GM21619 (cell line): ENCODE results near the gene CFAP97.
"Not testable (repeated sequence)": the region's sequence is repeated elsewhere in the genome, so short reads cannot be mapped to it uniquely, and the experiment has no call there.

Experiments used
- ATAC-seq: cut with Tn5 transposase; IDR thresholded peaks from one replicate; pipeline ENCODE4 v1.9.1; 2021; ENCODE audit not compliant: unreplicated experiment

CFAP97 gene

DNA sequence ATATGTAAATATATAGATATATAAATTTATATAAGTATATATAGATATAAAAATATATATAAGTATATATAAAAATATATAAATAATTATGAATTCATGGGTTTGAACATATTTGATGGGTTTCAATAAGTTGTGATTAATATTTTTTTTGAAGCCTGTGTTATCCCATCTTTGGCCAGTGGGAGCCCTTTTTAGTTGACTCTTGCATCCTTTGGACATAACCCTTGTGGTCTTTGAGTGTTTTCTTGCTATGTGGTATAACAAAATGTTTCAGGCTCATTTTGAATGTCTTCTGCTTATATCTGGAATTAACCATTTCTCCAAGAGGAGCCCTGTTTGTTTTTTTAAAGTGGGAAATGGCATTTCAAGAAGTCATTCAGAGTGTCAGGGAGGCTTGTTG, 20.8 kb upstream of the CFAP97 start:
- no peak for ATAC-seq

- ATAC-seq, result no peak
Measured at GRCh38 chr4:185222598-185222997, 18.8 kb upstream of the CFAP97 start.

DNA sequence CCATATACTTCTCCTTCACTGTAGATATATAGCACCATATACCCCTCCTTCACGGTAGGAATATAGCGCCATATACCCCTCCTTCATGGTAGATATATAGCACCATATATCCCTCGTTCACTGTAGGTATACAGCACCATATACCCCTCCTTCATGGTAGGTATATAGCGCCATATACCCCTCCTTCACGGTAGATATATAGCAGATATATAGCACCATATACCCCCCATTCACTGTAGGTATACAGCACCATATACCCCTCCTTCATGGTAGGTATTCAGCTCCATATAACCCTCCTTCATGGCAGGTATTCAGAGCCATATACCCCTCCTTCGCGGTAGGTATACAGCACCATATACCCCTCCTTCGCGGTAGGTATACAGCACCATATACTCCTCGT, 18.1 kb upstream of the CFAP97 start:
- no peak for ATAC-seq

DNA sequence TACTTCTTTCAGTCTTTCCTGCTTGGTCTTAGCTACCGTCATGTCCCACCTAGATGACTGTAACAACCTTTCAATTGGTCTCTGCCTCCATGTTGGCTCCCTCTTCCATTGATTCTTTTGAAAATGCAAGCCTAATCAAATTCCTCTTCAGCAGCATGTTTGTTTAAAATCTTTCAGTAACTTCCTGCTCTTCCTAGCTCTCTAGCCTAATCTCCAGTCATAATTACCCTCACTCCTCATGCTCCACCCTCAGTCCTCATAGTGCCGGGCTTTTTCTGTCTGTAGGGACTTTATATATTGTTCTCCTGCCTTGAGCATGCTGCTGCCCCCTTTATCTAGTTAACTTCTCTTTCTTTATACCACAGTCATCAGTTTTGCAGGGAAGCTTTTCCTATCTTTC, 17.7 kb upstream of the CFAP97 start:
- no peak for ATAC-seq

GRCh38 chr4:185219551-185220344, 15.9 kb upstream of the CFAP97 start:
- peak; percentile 79 for ATAC-seq

DNA sequence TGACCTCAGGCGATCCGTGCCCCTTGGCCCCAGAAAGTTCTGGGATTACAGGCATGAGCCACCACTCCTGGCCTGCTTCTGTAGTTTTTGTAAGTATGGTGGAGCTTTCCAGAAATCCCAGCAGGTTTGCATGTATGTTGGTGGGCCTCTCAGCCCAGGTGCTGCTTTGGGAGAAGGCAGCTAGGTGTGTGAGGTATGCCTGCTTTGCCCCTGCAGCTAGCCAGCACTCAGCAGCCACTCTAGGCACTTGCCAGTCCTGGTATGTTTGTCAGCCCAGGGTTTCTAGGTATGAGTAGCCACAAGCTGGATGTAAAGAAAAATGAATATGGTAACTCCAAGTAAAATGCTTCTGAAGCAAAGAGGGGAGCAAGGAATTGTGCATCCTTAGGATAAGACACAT, 14.5 kb upstream of the CFAP97 start:
- no peak for ATAC-seq

DNA sequence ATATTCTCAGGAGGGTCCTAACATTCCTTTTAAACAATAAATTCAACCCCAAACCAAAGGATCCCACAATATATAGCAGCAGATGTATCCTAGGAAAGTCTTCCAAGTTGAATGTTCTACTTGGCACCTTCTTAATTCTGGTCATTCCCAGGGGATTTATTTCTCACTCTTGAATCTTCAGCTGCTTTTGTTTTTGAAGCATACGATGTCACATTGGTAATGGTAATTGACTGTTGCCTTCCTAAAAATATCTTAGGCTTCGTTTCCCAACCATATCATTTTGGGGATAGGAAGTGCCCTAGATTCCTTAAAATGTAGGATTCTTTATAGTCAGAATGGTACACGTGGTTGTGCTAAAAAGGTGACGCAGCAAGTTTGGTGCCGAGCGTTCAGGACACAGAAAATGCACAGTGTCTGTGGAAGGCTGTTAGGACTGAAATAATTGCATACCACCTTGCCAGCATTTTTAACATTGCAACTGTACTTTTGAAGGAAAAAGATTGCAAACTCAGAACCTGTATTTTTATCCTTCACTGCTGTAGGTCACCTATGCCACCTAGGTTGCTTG, 13.7 kb upstream of the CFAP97 start:
- ATAC-seq, result no peak

DNA sequence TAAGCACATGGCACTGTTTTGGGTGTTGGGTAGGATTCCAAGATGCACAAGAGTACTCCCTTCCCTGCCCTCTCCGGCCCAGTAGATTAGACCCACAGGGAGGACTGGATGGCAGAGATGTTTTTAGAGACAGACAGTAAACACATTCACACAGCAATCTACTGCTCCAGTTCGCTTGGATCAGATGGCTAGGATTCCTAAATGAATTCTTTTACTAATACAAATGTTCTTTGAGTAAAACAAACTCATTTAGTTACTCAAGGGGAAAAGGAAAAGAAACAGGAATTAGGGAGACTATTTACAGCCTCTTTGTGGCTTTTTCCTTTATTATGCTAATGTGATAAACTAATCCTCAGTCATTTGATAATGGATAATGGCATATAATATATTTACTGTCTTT, 11.5 kb upstream of the CFAP97 start:
- ATAC-seq, result no peak

- ATAC-seq, result peak; percentile 46
Measured at GRCh38 chr4:185213877-185214276, 10.1 kb upstream of the CFAP97 start.

- ATAC-seq, result no peak
Measured at GRCh38 chr4:185212581-185212980, 8.8 kb upstream of the CFAP97 start.

DNA sequence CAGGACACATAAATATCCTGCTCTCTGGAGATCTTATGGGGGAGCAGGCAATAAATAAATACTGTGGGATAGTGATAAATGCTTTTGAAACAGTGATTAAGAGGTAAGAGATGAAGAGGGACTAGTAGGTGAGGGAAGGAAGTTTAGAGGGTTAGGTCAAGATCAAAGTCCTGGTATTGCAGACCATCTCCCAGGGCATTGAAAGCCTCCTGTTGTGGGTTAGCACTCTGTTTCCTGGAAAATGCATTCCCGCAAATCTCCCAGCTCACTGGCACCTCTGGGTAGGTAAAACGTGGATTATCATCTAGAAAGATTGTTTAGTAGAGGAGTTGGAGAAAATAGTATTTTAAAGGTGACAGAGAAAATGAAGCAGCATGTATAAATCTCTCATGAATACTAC, 7.8 kb upstream of the CFAP97 start:
- no peak for ATAC-seq

- ATAC-seq, result no peak
Measured at GRCh38 chr4:185211035-185211434, 7.2 kb upstream of the CFAP97 start.

- ATAC-seq, result peak; percentile 9
Measured at GRCh38 chr4:185210102-185210981, 6.5 kb upstream of the CFAP97 start.

DNA sequence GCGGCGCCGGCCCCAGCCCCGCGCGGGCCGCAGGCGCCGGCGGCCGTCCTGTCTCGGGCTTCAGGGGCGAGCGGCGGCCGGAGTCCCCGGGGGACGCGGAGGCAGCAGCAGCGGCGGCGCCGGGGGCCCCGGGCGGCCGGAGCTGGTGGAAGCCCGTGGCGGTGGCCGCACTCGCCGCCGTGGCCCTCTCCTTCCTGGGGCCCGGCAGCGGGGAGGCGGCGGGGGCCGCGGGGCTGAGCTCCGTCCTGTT, 6.0 kb upstream of the CFAP97 start:
- ATAC-seq, result peak; percentile 13

DNA sequence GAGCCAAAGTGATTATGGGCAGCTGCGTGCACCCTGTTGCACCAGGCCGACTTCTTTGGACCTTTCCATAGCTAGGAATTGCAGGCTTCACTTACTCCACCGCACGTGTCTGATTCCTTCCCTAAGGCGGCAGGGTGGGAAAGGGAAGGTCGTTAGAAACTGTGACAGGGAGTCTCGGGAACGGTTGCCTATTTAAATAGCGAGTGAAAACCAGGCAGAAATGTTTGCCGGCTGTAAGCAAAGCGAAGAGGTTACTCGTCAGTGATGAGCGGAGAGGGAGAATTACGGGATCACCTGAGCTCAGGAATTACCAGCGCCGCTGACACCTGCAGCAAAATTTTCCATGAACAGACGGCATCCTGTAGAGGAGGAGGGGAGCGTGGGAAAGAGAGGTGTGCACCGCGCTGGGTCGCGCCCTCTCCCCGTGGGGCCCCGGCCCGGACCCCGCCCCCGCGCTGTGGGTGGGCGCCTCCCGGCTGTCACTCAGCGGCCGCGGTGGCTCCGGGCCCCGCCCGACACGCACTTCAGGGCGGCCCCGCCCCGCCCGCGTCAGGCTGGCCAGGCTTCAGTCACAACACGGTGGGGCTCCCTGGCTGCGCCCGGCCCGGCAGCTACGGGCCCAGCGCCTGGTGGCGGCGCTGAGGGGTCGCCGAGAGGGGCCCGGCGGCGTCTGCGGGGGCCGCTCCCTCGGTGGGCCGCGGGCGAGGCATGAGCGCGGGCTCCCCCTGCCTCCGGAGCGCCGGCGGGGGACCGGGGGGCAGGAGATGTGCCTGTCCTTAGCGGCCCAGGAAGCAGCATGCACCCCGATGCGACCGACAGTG, 5.4 kb upstream of the CFAP97 start, which contains the start of gene SNX25:
SNX25 (plus strand) TSS at position 568 of the 821 bp plus-strand sequence; CDS start at position 797, 229 bp downstream.
- peak; percentile 67 for ATAC-seq

GRCh38 chr4:185207466-185207865, 3.7 kb upstream of the CFAP97 start:
- no peak for ATAC-seq

DNA sequence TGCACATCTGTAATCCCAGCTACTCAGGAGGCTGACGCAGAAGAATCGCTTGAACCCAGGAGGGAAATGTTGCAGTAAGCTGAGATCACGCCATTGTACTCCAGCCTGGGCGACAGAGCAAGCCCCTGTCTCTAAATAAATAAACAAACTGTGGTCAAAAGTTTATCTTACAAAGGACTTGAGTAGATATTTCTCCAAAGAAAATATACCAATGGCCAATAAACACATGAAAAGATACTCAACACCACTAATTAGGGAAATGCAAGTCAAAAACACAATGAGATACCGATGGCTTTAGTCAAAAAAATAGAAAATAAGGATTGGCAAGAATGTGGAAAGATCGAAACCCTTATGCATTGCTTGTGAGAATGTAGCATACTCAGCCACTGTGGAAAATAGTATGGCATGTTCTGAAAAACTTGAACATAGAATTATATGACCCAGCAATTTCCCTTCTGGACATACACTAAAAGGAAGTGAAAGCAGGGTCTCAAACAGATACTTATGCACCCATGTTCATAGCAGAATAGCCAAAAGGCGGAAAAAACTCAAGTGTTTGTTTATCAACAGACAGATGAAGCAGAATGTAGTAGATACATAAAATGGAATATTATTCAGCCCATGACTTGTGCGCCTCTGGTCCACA, 2.0 kb upstream of the CFAP97 start:
- ATAC-seq, result no peak

DNA sequence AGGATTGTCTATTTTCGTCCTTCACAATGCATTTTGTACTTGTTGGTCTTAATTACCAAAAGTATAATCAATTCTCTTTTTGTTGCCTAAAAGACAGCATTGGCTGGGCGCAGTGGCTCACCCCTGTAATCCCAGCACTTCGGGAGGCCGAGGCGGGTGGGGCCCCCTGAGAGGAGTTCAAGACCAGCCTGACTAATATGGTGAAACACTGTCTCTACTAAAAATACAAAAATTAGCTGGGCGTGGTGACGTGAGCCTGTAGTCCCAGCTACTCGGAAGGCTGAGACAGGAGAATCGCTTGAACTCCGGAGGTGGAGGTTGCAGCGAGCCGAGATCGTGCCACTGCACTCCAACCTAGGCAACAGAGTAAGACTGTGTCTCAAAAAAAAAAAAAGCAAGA, 1.3 kb upstream of the CFAP97 start:
- not testable (repeated sequence) for ATAC-seq

DNA sequence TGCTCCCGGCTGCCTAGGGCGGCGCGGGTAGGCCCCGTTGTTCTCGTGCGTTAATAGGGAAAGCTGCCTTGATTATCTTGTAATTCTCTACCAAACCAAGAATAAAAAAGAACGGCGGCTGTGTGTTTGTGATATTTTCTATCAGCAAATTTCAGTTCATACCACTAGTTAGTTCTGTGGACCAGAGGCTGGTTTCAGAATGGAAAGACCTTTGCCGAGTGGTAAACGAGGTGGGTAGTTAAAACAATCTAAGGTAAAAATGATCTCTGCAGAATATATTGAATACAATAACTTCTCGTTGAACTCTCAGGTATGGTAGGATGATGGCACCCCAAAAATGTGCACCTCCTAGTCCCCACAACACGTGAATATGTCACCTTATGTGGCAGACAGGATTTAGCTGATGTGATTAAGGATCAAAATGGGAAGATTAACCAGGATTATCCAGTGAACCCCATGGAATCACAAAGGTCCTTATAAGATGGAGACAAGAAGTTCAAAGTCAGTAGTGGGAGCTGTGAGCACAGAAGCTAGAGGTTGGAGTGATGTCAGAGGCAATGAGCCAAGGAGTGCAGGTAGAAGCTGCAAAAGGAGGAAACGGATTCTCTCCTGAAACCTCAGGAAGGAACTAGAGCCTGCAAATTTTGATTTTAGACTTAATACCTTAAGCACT, 574 bp upstream of the CFAP97 start:
- ATAC-seq, result no peak

DNA sequence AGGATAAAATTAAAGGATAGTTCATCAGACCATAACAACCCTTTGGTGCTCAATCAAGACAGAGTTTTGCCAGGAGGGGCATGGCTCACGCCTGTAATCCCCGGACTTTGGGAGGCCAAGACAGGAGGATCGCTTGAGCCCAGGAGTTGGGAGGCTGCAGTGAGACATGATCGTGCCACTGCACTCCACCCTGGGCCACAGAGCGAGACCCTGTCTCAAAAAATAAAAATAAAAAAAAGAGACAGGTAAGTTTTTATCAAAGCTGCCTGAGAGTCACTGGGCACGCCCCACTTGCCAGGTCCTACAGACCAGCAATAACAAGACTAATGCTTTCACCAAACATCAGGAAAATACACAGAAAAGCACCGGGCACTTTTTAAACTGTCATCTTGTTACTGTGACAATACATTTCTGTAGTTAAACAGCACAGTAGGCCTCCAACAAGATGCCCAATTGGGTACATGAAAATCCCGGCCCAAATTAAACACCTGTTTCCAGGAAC, 765 bp downstream of the CFAP97 start:
- ATAC-seq, result peak; percentile 1
